Endothelial cell of umbilical vein (primary cell): ENCODE results near the gene NHSL2. TPM values are rescaled to one million over a fixed set of nuclear protein-coding genes. Genes with fewer than 3 reads are reported as not detected.
A peak's percentile ranks its signal among the peaks of the same experiment; 100 is the strongest.

Experiments used
- BruUV-seq: library from RNA; stranded (reverse); fragments of 400-500 nt; replicated peaks from 2 replicates; lab custom pipeline; 2021; lab: Mats Ljungman, UMichigan
- CTCF ChIA-PET: fragments of 300-600, 350-600 bp; sonication (Branson Sonifier 250); formaldehyde crosslinking; loops from one replicate; lab custom pipeline; 2021; ENCODE audit warnings: antibody characterized with exemption, inconsistent platforms; lab: Charles Lee
- POLR2A ChIA-PET: fragments of 300-600, 350-600 bp; sonication (Branson Sonifier 250); formaldehyde crosslinking; loops from one replicate; lab custom pipeline; 2021; ENCODE audit warnings: antibody characterized with exemption, inconsistent platforms; lab: Charles Lee
- DNase-seq: peaks from one replicate; pipeline ENCODE4 v3.0.0-alpha.2; 2011; ENCODE audit warnings: low read depth, low spot score
- FAIRE-seq: peaks from 2 replicates; lab custom pipeline; 2011; peaks lifted over from hg19 to GRCh38; lab: Jason Lieb, UNC
- H2AFZ ChIP-seq: 2 replicates; pipeline ENCODE4 v1.6.0; 2012; ENCODE audit warnings: low read depth, low read length, control low read depth, inconsistent platforms
- H3K27ac ChIP-seq: 2 replicates; pipeline ENCODE4 v1.5.1; 2011; ENCODE audit warnings: low read depth, mild to moderate bottlenecking, control low read depth, low read length, moderate library complexity; ENCODE audit not compliant: insufficient read depth
- H3K27me3 ChIP-seq, 2 experiments: 2 replicates each; pipeline versions ENCODE4 v1.6.0 to v1.6.1; 2011; ENCODE audit warnings: low read length in 2 of 2, mixed read lengths in 1 of 2; ENCODE audit not compliant: control insufficient read depth in 2 of 2, insufficient read depth in 2 of 2
- H3K36me3 ChIP-seq, 2 experiments: 2 replicates in 1 of 2; 3 replicates in 1 of 2; pipeline ENCODE4 v1.5.1; 2011; ENCODE audit warnings: low read length in 2 of 2, mild to moderate bottlenecking in 1 of 2, moderate library complexity in 1 of 2; ENCODE audit not compliant: control insufficient read depth in 2 of 2, insufficient read depth in 2 of 2; ENCODE audit errors: extremely low read depth in 1 of 2
- H3K4me1 ChIP-seq: 3 replicates; pipeline ENCODE4 v1.5.1; 2011; ENCODE audit warnings: mild to moderate bottlenecking, low read length; ENCODE audit not compliant: control insufficient read depth, insufficient read depth; ENCODE audit errors: extremely low read depth
- H3K4me2 ChIP-seq: 2 replicates; pipeline ENCODE4 v1.6.1; 2011; ENCODE audit warnings: low read length, control low read depth, mixed read lengths; ENCODE audit not compliant: insufficient read depth
- H3K4me3 ChIP-seq, 3 experiments: fragments of 200-600 bp in 1 of 3; sonication (generic), shearing (Covaris generic) in 1 of 3; replicated peaks in 1 of 3; 2 replicates each; pipeline ENCODE4 v1.5.1; 2011 to 2016; ENCODE audit warnings: control low read depth in 3 of 3, low read length in 3 of 3, mild to moderate bottlenecking in 2 of 3, inconsistent platforms in 1 of 3, low read depth in 1 of 3, moderate library complexity in 1 of 3; ENCODE audit not compliant: insufficient read depth in 1 of 3
- H3K79me2 ChIP-seq: 2 replicates; pipeline ENCODE4 v1.6.0; 2012; ENCODE audit warnings: low read length, inconsistent platforms; ENCODE audit not compliant: control insufficient read depth, insufficient read depth
- H3K9ac ChIP-seq: replicated peaks from 2 replicates; pipeline ENCODE3; 2011; ENCODE audit warnings: low read length, control low read depth; ENCODE audit not compliant: insufficient read depth; ENCODE audit errors: extremely low read depth
- H3K9me1 ChIP-seq: replicated peaks from 3 replicates; pipeline ENCODE4 v1.6.0; 2011; ENCODE audit warnings: mild to moderate bottlenecking, low read length; ENCODE audit not compliant: control insufficient read depth, insufficient read depth; ENCODE audit errors: extremely low read depth
- H3K9me3 ChIP-seq: replicated peaks from 2 replicates; pipeline ENCODE4 v1.5.1; 2012; ENCODE audit warnings: low read length, inconsistent platforms; ENCODE audit not compliant: control insufficient read depth, insufficient read depth
- H4K20me1 ChIP-seq: replicated peaks from 2 replicates; pipeline ENCODE3; 2011; ENCODE audit warnings: mild to moderate bottlenecking, low read length; ENCODE audit not compliant: control insufficient read depth, insufficient read depth; ENCODE audit errors: extremely low read depth
- EZH2 ChIP-seq: IDR thresholded peaks from 2 replicates; pipeline ENCODE4 v1.6.1; 2012; ENCODE audit warnings: borderline replicate concordance, low read depth, mild to moderate bottlenecking, moderate library complexity, low read length, inconsistent platforms; ENCODE audit not compliant: severe bottlenecking
- FOS ChIP-seq: IDR thresholded peaks from 2 replicates; pipeline ENCODE4 v1.6.1; 2011; ENCODE audit warnings: mild to moderate bottlenecking, low read length, moderate library complexity, borderline replicate concordance; ENCODE audit not compliant: insufficient read depth
- GATA2 ChIP-seq: IDR thresholded peaks from 2 replicates; pipeline ENCODE4 v1.7.0; 2011; ENCODE audit warnings: low read depth, mild to moderate bottlenecking, moderate library complexity, mixed read lengths, low read length; ENCODE audit not compliant: insufficient read length, insufficient read depth
- JUN ChIP-seq: IDR thresholded peaks from 2 replicates; pipeline ENCODE4 v1.6.1; 2011; ENCODE audit warnings: borderline replicate concordance, low read depth; ENCODE audit not compliant: insufficient read length, insufficient read depth
- MYC ChIP-seq: IDR thresholded peaks from one replicate; pipeline ENCODE4 v1.6.1; 2011; ENCODE audit warnings: mild to moderate bottlenecking, low read depth, low read length
- POLR2A ChIP-seq: IDR thresholded peaks from 2 replicates; pipeline ENCODE4 v1.6.1; 2012; ENCODE audit warnings: low read depth, mild to moderate bottlenecking, control low read depth, low read length
- POLR2AphosphoS5 ChIP-seq: IDR thresholded peaks from 2 replicates; pipeline ENCODE4 v1.6.1; 2012; ENCODE audit warnings: low read depth, mild to moderate bottlenecking, control low read depth, low read length, moderate library complexity; ENCODE audit not compliant: insufficient read depth
- dilution Hi-C: fragments of 300-500 bp; cut with MboI; formaldehyde crosslinking; loops from one replicate; pipeline ENCODE4 v1.15.0; 2019; ENCODE audit warnings: low sequenced_read_pairs; ENCODE audit not compliant: extremely low pct_ligation_motif_present
- intact Hi-C: fragments of 100-400 bp; cut with micrococcal nuclease; formaldehyde crosslinking; loops from one replicate; pipeline ENCODE4 v1.10.0; 2022
- polyA plus RNA-seq, 4 experiments: library from polyadenylated mRNA; depleted of rRNA in 3 of 4; stranded (reverse) in 3 of 4; unstranded in 1 of 4; fragments of >200 nt; gene quantifications; 2 replicates each; pipeline versions ENCODE4 v1.2.1 to v1.2.3, GENCODE V29; 2011 to 2012; ENCODE audit warnings: missing spikeins in 1 of 4
- total RNA-seq: library from RNA; stranded (reverse); gene quantifications from 2 replicates; pipeline ENCODE4 v1.2.3, GENCODE V29; 2021
- TF ChIP-seq, protein P1 (sequence below): IDR thresholded peaks from 2 replicates; pipeline ENCODE4 v1.6.1; 2011; ENCODE audit not compliant: insufficient read depth, insufficient read length
- TF ChIP-seq, protein P2 (sequence below), 2 donors: IDR thresholded peaks; 1 replicate in 1 of 2; 2 replicates in 1 of 2; pipeline ENCODE4 v1.5.1; 2011; ENCODE audit warnings: low read length in 2 of 2, mild to moderate bottlenecking in 2 of 2, moderate library complexity in 2 of 2, control low read depth in 1 of 2, inconsistent platforms in 1 of 2, low read depth in 1 of 2; ENCODE audit not compliant: insufficient read depth in 1 of 2; ENCODE audit errors: extremely low read depth in 1 of 2

Gene NHSL2
- total and polyA plus RNA-seq, 2 donors (not counting 3 experiments of a cell fraction or from before 2014, with no cell fraction given) = 23.5 to 49.9 TPM

DNA sequence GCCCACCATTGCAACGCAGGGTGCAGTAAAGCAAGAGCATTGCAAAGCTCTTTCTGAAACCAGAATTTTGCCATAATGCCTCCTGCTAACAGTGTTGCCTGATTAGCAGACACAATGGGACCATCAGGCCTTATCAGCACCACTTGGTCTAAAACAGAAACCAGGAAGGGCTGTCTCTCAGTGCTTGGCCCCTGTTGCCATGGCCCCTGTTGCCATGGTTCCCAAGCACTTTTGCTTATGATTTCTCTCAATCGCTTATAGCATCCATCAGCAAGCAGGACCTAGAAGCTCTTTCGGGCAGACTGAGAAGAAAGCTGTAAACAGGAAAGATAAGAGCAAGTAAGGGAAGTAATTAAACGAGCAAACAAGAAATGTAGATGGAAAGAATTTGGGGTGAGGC lies 184.2 kb downstream of the NHSL2 start:
- Histone ChIP-seq H3K79me2 (peaks cover 53% of the 10 kb centered on the region), H3K4me2 (peak overlapping the region; percentile 8), H3K27me3 (no peaks in the 10 kb centered on the region), H3K9ac (peak overlapping the region; percentile 47), H3K9me1 (no peaks in the 10 kb centered on the region), H3K4me3 (no peak overlapping the region), H3K27ac (peak overlapping the region; percentile 78), H3K4me1 (peaks cover 18% of the 10 kb centered on the region), H3K36me3 (no peaks in the 10 kb centered on the region), H2AFZ (no peak overlapping the region), H4K20me1 (peaks cover 2% of the 10 kb centered on the region), H3K9me3 (no peaks in the 10 kb centered on the region)
- no peak for TF ChIP-seq MYC
- TF ChIP-seq, protein P1, sequence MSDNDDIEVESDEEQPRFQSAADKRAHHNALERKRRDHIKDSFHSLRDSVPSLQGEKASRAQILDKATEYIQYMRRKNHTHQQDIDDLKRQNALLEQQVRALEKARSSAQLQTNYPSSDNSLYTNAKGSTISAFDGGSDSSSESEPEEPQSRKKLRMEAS = peak; percentile 71
- dilution Hi-C loops = no loop called here
- intact Hi-C loops = loop anchor here (2.0 kb wide), 1 partner anchor 14 kb away; no protein-coding TSS in a partner anchor
- BruUV-seq = no TSS peak
- FAIRE-seq = peak; percentile 90
- ChIA-PET CTCF (interaction anchor here (0.9 to 1.8 kb wide), 5 partner anchors 13 to 76 kb away, joined by 3 to 12 read pairs (median 4); partner anchors contain the start of gene RTL5), POLR2A (no interaction called here)
- DNase-seq = peak; percentile 90

DNA sequence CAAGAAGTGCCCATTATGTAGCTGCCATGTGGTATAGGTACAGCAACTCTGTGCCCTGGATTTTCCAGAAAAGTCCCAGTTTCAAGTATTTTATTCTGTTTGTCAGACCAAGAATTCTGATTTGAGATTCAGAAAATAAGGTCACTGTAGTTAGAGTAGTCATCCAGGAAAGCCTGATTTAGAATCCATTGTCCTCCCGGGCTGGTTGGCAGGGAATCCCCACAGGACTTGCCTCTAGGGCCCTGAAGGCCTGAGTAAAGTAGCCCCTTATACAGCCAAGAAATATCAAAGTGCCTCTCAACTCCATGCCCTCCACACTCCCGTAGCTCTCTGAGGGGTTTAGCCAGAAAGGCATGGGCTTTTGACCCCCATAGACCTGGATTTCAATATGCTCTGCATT lies 184.7 kb downstream of the NHSL2 start:
- DNase-seq (peak; percentile 66), FAIRE-seq (no peak)
- BruUV-seq = no TSS peak
- H3K79me2 ChIP-seq = peaks cover 56% of the 10 kb centered on the region
- TF ChIP-seq POLR2A = no peak
- no peak for TF ChIP-seq JUN
- TF ChIP-seq POLR2AphosphoS5 = no peak
- TF ChIP-seq MYC = no peak
- TF ChIP-seq, protein P2, sequence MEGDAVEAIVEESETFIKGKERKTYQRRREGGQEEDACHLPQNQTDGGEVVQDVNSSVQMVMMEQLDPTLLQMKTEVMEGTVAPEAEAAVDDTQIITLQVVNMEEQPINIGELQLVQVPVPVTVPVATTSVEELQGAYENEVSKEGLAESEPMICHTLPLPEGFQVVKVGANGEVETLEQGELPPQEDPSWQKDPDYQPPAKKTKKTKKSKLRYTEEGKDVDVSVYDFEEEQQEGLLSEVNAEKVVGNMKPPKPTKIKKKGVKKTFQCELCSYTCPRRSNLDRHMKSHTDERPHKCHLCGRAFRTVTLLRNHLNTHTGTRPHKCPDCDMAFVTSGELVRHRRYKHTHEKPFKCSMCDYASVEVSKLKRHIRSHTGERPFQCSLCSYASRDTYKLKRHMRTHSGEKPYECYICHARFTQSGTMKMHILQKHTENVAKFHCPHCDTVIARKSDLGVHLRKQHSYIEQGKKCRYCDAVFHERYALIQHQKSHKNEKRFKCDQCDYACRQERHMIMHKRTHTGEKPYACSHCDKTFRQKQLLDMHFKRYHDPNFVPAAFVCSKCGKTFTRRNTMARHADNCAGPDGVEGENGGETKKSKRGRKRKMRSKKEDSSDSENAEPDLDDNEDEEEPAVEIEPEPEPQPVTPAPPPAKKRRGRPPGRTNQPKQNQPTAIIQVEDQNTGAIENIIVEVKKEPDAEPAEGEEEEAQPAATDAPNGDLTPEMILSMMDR (IDR thresholded peaks at IDR 0.05; ENCODE audit: extremely low read depth in 1 of 2, insufficient read depth in 1 of 2, low read depth in 1 of 2, low read length in 2 of 2) = no peak
- no peak for TF ChIP-seq GATA2
- TF ChIP-seq, protein P1 = no peak
- no peak for TF ChIP-seq FOS
- TF ChIP-seq EZH2 = no peak
- H3K4me3 ChIP-seq = no peak overlapping the region
- H4K20me1 ChIP-seq = peaks cover 2% of the 10 kb centered on the region
- dilution Hi-C loops = no loop called here
- H3K9me3 ChIP-seq = no peaks in the 10 kb centered on the region
- H3K27ac ChIP-seq = peak overlapping the region; percentile 78
- peak overlapping the region; percentile 47 for H3K9ac ChIP-seq
- peaks cover 18% of the 10 kb centered on the region for H3K4me1 ChIP-seq
- POLR2A ChIA-PET = no interaction called here
- peak overlapping the region; percentile 8 for H3K4me2 ChIP-seq
- intact Hi-C loops = loop anchor here (2.0 kb wide), 1 partner anchor 15 kb away; no protein-coding TSS in a partner anchor
- H3K36me3 ChIP-seq = no peaks in the 10 kb centered on the region
- H3K9me1 ChIP-seq = no peaks in the 10 kb centered on the region
- CTCF ChIA-PET = interaction anchor here (1.0 to 1.8 kb wide), 4 partner anchors 14 to 77 kb away, joined by 4 to 12 read pairs (median 5); no protein-coding TSS in a partner anchor
- H3K27me3 ChIP-seq = no peaks in the 10 kb centered on the region
- H2AFZ ChIP-seq = no peak overlapping the region
